LNCAP (cell line): ENCODE results near the gene CHRNA4.

Experiments
- CTCF ChIP-seq: fragments of 450-650 bp; IDR thresholded peaks from 2 replicates; pipeline ENCODE4 v1.5.1; 2017; ENCODE audit warnings: mild to moderate bottlenecking

CHRNA4 gene

GRCh38 chr20:63310265-63310991 lies 50.7 kb downstream of the CHRNA4 start:
- no peak for TF ChIP-seq CTCF

DNA sequence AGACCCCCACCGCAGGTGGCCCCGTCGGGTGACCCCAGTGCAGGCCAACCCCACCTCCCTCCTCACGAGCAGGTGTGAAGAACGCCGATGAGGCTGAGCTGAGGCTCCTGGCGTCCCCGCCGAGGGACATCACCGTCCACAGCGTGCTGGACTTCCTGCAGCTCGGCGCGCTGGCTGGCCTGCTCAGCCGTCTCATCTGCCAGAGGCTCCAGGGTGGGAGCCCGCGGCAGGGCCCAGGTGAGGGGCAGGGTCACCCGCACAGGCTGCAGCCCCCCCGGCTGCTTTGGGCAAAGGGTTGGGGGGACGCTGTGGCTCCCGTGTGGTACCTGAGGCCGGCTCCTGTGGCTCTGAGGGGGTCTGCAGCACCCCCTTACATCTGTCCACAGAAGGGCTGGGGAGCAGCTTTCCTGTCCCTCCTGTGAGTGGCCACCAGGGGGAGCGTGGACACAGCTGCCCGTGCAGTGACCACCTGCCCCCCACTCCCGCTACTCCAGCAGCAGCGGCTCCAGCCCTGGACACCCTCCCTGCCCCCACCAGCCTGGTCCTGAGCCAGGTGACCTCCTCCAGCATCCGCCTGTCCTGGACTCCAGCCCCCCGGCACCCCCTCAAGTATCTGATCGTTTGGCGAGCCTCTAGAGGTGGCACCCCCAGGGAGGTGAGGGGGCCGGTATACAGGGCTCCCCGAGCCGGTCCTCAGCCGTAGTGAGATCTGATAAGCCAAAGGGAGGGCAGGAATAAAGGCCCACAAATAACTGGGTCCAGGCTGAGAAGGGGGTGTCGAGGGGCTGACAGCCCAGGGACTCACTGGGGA lies 51.7 kb downstream of the CHRNA4 start:
- TF ChIP-seq CTCF = peak; percentile 93

DNA sequence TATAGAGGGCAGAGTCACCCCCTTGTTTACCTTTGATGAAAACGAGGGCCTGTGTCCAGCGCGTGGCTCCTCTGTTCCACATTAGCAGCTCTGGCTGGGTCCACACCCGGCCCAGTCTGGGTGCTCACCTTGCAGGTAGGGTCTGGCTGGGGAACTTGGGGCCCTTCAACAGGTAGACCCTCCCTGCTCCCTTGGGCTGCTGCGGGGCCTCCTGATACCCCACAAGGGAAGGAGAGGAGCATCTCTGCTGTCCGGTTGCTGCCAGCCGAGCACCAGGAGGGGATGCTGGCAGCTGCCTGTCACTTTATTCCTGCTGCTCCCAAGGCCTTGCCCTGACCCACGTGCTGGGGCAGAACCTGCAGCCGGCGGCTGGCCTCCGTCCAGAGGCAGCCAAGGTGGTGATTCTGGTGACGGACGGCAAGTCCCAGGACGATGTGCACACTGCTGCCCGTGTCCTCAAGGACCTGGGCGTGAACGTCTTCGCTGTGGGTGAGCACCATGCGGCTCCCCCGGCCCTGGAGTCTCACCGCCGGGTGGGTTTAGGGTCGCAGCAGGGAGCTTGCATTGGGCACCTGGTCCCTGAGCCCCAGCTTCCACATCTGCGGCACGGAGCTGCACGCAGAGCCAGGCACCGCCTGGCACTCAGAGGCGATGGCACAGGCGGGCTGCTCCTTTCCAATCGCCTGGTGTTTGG lies 52.8 kb downstream of the CHRNA4 start:
- TF ChIP-seq CTCF = no peak

- no peak for TF ChIP-seq CTCF
These were observed 53.5 kb downstream of the CHRNA4 start for GRCh38 chr20:63307538-63308217.

DNA sequence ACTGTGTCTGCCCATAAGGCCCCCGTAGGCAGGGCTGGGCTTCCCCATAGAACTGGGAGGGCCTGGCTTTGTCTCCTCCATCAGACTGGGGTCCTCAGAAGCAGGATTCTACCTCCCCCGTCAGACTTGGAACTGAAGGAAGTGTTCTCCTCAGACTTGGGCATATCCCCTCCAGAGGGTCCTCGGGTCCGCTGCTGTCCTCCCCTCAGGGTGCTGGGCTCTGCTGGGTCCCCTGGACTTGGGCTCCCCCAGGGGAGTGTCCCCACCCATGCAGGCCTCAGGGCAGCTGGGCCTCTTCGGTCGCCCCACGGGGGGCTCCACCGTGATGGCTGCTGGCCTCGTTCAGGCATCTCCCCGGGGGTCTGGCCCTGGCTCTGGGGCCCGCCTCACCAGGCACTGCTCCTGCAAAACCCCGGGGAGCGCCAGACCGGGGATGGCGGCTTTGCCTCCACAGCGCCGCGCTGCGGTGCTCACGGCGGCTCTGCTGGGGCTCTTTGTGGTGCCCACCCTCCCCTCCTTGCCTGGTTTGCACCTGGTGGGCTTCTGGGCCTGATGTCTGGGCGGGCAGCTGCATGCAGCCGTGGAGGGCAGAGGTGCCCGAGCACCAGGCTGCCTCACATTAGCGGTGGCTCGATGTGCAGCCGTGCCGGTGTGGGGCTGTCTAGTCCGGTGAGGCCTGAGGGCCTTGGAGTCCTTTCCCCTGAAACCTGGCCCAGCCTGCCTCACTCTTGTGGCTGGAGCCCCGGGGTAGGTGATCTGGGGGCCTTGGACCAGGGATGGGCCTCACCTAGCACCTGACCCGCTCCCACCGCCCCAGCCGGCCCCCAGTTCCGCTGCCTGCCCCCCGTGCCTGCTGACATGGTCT lies 54.2 kb downstream of the CHRNA4 start:
- TF ChIP-seq CTCF = no peak

- no peak for TF ChIP-seq CTCF
These were observed 55.8 kb downstream of the CHRNA4 start for GRCh38 chr20:63305393-63305792.
